Islet of Langerhans (tissue), 1 donor: Measurements from ENCODE around the gene CYP2U1.
"Not testable (repeated sequence)": the region's sequence is repeated elsewhere in the genome, so short reads cannot be mapped to it uniquely, and the experiment has no call there.

ENCODE experiments used
- FAIRE-seq: peaks from one replicate; lab custom pipeline; 2011; peaks lifted over from hg19 to GRCh38; lab: Jason Lieb, UNC

Gene CYP2U1

GRCh38 chr4:107930821-107931774 lies at the start of gene CYP2U1:
Gene CYP2U1, plus strand, starts transcription at chr4:107931549. Its CDS starts 95 bp downstream, at chr4:107931644.
- no peak for FAIRE-seq

DNA sequence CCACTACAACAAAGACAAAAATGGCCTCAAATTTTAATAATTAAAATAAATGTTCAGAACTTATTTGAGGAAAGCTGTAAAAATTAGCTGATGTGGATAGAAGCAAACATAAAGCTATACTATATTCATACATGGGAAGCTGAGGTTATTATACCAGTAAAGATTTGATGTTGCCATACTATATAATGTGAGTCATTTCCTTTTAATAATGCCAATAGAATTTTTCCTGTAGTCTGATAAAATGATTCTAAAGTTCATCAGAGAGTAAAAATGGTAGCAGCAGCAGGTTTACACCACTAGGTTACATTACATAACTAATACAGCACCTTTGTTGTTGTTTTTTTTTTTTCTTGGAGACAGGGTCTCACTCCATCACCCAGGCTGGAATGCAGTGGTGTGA lies 45.5 kb upstream of the CYP2U1 start:
- FAIRE-seq, result no peak

DNA sequence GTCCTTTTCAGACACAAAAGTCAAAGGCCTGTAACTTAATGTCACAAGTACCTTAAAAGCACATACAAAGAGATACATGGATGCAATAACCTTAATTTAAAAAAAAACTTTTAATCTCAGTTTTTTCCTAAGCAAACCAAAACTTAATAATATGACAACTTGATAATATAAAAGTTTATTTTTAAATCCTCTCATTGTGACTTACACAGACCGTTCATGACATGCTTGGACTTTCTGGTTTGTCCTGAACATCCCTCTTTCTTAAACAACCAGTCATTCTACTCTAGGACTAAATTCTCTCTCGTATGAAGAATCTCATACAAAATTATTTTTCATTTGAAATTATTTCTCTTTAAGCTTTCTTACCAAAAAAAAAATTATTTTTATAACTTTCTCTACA lies 43.1 kb upstream of the CYP2U1 start:
- peak; percentile 76 for FAIRE-seq

GRCh38 chr4:107890779-107891178 lies 40.6 kb upstream of the CYP2U1 start:
- no peak for FAIRE-seq

DNA sequence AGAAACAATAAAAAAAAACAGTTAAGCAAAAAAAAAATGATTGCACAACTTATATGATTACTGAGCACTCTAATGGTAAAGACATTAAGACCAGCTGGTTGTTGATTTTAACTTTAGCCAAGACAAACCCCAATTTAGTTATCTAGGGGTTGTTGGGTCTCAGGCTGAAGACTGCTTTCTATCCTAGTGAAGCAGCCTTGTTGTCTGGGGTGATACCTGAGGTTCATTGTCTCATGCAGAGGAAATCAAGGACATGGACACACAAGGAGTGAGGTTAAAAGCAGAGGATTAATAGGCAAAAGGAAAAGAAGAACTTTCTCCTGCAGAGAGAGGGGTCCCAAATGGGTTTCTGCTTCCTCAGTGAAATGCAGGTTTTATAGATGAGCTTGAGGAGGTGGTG lies 40.0 kb upstream of the CYP2U1 start:
- no peak for FAIRE-seq

- FAIRE-seq, result peak; percentile 17
Observed at GRCh38 chr4:107893171-107894137, 37.9 kb upstream of the CYP2U1 start.

DNA sequence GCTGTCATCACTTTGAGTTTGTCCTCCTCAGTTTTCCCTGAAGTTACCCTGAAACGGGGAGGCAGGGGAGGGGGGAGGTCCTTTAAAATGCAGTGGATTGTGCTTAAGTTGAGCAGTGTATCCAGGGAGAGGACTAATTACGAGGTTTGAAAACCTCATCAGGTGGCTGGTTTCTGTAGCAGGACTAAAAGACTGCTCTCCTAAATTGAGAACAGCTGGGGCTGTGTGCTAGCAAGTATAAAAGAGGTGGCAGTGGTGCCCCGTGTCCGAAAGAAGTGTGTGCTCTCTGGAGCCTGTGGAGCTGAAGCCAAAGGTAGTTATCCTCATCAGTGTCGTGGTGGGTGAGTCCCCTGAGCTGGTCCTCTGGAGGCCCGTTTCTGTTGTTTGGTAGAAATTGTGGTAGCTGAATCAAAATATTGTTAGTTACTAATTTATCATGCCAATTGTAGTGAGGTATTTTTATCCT lies 37.2 kb upstream of the CYP2U1 start:
- peak; percentile 49 for FAIRE-seq

- peak; percentile 95 for FAIRE-seq
Observed at GRCh38 chr4:107896158-107896645, 35.1 kb upstream of the CYP2U1 start.

DNA sequence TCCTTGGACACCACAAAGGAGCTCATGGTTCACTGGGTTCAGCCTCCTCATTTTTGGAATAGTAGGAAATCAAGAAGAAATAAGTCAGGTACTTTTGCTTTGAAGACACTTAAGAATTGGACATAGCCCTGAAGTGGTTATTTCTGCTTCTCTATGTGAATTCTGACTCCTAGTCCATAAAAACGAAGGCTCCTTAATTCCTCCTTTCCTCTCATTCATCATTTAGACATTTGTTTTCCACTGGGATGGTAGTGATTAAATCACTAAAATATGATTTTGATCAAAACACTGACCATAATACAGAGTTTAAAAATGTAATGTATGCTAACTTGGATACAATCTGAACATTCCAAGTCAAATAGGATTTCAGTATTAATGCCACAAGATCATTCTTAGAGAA lies 34.7 kb upstream of the CYP2U1 start:
- no peak for FAIRE-seq

GRCh38 chr4:107897823-107898222 lies 33.5 kb upstream of the CYP2U1 start:
- peak; percentile 82 for FAIRE-seq

- FAIRE-seq, result no peak
Observed at GRCh38 chr4:107900067-107900466, 31.3 kb upstream of the CYP2U1 start.

DNA sequence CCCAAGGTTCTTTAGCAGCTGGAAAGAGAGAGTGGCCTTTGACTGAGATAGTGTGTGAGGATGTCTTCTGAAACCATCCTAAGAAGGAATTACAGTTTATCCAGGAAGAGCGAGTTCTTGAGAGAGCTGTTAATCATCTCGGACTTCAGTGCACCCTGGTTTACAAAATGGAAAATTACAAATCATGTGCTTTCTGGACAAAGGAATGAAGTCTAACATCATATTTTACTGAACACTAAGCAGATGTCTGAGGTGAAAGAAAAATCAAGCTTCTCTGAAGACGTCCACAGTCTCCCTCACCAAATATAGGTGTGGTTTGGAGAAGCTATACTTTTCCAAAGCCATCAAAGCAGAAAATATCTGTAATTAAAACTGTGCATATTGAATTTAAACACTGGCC lies 30.8 kb upstream of the CYP2U1 start:
- no peak for FAIRE-seq

DNA sequence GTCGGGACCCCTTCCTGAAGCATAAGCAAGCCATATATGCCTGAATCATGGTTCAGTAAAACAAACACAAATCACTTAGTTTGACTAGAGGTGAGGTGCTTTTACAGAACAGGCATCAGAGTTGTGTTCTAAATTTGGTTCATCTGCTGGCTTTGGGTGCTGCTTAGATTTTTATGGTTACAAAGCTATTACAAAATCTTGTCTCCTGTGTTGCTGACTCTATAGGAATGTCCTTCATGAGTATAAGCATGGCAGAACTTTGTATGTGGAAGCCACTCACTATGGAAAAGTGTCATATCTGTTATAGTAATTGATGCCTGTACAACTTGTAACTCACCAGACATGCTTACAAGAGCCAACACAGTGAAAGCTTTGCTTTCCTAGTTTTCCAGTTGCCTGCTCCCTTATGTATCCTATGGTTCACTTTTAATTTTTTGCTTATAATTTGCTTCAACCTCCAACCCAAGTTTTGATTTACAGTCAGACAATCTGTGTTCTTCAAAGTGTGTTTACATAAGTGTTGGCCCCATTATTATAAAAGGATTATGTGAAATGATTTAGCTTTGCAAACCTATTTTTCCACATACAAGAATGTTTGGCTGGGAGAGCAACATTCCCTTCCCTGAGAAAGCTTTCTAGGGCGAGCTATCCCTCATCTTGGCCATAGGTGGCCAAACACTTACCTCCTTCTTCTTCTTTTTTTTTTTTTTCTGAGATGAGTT lies 30.0 kb upstream of the CYP2U1 start:
- FAIRE-seq, result no peak

DNA sequence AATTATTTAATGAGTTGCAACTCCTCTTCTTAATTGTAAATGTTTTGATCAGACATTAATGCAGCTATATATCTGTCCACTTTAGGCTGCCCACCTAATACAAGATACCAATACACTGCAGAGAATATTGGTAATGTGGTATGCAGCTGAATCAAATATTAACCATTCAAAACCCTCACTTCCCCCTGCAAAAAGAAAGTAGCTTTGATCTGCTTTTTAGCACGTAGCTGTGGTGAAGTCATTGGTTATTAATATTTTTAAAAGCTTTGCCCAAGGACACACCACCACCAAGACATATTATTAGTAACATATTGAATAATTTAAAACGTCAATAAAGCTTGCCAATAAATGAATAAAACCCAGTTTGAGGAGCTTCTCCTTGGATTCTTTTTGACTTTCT lies 28.6 kb upstream of the CYP2U1 start:
- no peak for FAIRE-seq

DNA sequence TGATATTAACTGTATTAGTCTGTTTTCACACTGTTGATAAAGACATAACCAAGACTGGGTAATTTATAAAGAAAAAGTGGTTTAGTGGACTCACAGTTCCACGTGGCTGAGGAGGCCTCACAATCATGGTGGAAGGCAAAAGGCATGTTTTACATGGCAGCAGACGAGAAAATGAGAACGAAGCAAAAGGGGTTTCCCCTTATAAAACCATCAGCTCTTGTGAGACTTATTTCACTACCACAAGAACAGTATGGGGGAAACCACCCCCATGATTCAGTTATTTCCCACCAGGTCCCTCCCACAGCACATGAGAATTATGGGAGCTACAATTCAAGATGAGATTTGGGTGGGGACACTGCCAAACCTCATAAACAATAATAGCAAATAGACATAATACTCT lies 26.3 kb upstream of the CYP2U1 start:
- FAIRE-seq, result not testable (repeated sequence)

GRCh38 chr4:107906458-107907100 lies 24.8 kb upstream of the CYP2U1 start:
- FAIRE-seq, result no peak

- FAIRE-seq, result no peak
Observed at GRCh38 chr4:107908377-107908776, 23.0 kb upstream of the CYP2U1 start.

DNA sequence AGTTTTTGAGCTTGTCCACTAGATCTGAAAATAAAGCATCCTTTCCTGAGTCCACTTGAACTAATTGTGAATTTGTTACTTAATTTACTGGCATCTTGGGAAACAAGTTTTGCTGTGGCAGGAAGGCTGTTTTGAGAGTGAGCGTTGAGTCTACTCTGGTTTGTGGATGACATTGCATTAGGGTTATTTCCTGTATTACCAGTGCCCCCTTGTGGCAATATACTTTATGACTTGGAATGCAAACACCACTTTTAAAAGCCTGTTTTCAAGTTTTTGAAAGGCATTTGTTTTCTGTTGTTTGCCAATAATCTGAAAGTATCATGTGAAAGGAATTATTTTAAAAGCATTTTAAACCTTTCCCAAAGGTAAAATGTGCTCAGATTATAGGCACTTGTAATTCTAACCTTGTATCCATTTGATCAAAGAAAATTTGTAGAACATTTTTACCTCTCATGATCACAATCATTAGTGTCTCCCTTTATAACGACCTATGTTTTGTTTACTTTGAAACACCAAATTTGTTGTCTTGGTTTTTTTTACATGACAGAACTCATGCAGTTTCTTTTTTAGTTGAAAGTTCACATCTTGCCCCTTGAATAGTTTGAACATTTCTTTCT lies 18.0 kb upstream of the CYP2U1 start:
- peak; percentile 98 for FAIRE-seq

DNA sequence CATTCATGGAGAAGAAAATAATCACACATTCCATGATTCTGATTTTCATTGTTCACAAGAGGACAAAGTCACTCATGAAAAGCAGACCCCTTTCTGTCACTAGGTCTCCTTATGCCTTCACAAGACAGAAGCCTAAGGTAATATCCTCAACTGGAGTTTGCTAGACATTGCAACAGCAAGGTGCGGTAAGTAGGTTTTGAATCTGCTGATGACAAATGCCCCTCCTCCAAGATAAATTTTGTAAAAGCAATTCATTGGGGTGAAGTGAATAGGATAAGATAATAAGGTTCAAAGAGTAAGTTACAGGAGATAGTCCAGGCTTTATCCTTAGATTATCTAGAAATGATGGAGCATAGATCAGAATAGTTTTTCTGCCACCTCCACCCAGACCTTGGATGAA lies 16.1 kb upstream of the CYP2U1 start:
- FAIRE-seq, result no peak

GRCh38 chr4:107916623-107917022 lies 14.7 kb upstream of the CYP2U1 start:
- FAIRE-seq, result no peak

GRCh38 chr4:107917500-107917899 lies 13.8 kb upstream of the CYP2U1 start:
- FAIRE-seq, result no peak
